Stimulated activated naive CD8-positive, alpha-beta T cell treated with anti-CD3 and anti-CD28 coated beads, Interleukin-15, Interleukin-2, amounts not matched to agents 100 U/mL and 50 U/mL, for 24 hours (primary cell): ENCODE results near the gene FCER1G.
"Not testable (repeated sequence)": the region's sequence is repeated elsewhere in the genome, so short reads cannot be mapped to it uniquely, and the experiment has no call there.

Source experiments
- ATAC-seq: fragments of 150-1000 bp; cut with Tn5 transposase; one replicate; pipeline ENCODE4 v1.10.0; 2021
- DNase-seq: peaks from one replicate; pipeline ENCODE4 v3.0.0; 2021

Gene FCER1G

DNA sequence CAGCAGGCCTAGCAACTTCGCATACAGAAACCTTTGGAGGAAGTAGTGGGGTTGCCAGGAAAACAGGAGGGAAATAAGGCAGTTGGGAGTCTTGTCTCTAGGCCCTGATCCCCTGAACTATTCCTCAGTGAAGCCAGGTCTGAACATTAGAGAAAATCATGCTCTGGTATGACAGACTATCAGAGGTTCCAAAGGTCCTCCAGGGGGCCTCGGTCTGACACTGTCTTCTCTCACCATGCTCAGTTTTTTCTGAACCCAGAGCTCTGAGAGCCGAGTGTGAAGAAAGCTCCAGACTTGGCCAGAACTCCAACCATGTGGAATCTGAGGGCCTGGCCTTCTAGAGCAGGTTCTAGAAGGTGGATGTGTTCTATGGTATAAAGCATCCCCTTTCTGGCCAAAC lies 14.8 kb downstream of the FCER1G start:
- ATAC-seq (no peak), DNase-seq (no peak)

DNA sequence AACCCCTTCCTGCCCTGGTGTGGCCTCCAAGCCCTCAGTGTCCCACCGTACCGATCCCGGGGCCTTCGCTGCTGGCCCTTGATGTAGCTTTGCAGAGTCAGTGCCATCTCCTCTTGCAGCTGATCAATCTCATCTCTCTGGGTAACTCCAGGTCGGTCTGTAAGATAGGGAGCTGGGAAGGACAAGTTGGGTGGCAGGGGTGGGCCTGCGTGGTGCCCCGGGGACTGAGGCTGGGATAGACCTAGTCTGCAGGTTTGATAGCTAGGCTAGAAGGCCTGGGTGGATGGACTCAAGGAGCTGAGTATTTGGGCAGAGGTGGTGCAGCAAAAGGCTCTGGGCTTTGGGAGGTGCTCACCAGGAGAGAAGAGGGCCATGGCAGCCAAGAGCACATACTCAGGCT lies 15.7 kb downstream of the FCER1G start:
- ATAC-seq = no peak
- no peak for DNase-seq

DNA sequence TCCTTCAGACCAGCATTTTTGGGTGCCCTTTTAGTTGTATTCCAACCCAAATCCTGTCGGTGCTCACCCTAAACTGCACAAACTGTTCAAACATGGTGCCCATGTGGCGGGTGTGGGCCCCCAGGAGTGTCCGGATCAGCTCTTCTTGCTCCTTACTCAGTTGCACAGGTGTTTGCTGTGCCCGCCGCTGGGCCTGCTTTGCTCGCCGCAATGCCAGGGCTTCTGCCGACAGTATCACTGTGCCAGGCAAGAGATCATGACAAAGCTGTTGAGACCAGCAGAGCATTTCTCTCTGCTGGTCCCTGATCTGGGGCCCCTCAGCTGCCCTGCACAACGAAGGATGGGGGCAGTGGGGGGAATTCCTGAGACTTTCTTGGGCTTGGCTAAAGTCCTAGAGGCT lies 18.0 kb downstream of the FCER1G start:
- DNase-seq (no peak), ATAC-seq (no peak)

DNA sequence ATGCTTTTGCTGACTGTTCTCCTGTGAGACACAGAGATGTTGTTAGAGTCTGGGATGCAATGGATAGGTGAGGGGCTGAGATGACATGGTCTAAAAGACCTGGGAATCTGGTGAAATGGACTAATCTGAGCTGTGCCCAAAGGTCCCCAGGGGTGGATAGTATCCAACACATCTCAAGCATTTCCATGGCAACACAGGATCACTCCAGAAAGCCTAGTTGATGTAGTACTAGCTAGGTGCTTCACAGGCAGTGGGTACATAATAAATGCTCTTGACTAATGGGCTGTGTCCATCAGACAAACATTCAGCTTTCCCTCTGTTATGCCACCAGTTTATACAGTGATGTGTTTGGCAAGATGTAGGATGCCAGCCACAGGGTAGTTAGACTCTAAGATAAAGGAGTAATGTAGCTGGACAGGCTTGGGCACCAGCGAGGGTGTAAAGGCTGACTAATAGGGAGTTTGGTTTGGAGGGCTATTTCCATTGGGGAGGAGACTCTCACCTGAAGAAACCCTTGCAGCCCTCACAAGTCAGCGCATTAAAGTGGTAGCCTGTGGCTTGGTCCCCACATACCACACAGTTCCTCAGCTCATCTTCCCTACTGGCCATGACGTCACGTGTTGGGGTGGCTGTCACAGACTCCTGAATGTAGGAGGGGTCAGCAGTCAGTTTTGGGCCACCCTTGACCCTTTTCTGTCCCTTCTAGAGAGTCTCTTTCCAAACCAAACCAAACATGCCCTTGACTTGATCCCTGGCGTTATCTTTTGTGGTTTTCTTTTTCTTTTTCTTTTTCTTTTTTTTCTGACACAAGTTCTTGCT lies 21.1 kb downstream of the FCER1G start:
- DNase-seq = no peak
- ATAC-seq = no peak

DNA sequence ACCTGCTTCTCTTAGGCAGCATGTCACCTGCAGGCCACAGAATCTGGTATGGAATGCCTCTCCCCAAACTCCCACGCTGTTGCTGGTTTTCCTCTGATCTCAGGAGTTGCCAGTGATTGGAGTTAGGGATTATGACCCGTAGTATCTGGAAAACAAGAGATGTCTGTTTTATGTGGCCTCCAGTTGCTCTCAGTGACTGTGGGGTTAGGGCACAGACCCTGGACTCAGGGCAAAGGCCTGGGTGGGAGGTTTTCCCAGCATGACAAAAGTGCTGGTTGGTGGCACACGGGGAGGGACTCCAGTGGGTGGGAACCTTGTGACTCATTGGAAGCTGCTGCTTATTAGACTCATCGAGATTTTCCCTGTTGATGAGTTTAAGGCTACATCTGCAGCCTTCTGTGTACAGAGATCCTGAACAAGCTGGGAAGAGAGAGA lies 23.0 kb downstream of the FCER1G start, which contains the start of gene NR1I3:
Gene NR1I3, minus strand, starts transcription at position 165 of the 435 bp plus-strand sequence. CDS start 1,638 bp downstream, outside the sequence.
- DNase-seq = no peak
- no peak for ATAC-seq

DNA sequence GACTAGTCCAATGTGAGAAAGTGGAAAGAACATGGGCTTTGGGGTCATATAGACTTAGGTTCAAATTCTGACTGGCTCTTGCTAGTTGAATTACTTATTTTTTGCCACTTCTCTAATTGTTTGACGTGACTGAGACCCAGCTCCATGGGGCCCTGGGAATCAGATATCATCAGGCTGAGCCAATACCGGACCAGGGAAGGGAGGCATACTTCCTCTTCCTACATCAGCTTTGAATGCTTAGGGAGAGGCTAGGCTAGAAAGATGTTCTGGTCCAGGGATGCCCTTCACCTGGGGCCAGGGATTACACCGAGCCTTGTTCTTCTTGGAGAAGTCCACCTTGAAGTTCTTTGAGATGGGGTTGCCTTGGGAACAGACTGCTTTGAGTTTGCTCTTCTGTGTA lies 26.6 kb downstream of the FCER1G start:
- no peak for ATAC-seq
- DNase-seq = no peak

DNA sequence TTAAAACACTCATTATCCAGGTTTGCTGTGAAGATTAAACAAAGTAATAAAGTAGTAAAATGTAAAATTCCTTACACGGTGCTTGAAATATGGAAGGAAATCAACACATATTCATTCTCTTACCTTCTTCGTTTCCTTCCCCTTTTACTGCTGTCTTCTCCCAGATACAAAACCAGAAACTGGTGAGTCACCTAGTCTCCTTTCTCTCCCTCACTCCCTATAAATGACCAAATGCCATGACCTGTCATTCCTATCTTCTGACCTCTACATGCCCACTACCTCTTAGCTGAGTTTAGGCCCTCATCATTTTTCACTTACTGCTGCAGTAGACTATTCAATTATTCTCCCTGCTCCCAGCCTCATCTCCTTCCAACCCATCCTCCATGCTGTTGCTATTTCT lies 27.2 kb downstream of the FCER1G start:
- no peak for DNase-seq
- ATAC-seq = no peak

DNA sequence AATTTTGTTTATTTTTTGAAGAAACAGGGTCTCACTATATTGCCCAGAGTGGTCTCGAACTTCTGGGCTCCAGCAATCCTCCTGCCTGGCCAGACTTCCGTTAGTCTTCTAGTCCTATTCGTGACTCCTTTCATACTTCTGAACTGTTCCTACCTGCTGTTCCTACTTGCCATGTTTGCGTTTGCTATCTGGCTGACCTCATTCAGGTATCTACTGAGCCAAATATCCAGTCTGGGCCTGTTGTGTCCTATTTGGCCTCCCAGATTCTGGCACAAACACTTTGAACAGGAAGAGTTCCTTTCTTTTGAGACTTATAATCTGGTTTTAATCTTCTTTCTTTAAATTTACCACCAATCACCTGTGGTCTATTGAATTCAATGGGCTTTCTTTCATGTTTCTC lies 29.8 kb downstream of the FCER1G start:
- DNase-seq (no peak), ATAC-seq (no peak)

DNA sequence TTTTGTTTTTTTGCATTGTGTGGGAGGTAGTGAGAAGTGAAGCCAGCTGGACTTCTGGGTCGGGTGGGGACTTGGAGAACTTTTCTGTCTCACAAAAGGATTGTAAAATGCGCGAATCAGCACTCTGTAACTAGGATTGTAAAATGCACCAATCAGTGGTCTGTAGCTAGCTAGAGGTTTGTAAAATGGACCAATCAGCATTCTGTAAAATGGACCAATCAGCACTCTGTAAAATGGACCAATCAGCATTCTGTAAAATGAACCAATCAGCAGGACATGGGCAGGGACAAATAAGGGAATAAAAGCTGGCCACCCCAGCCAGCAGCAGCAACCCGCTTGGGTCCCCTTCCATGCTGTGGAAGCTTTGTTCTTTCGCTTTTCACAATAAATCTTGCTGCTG lies 35.0 kb downstream of the FCER1G start:
- DNase-seq, ATAC-seq: not testable (repeated sequence)

DNA sequence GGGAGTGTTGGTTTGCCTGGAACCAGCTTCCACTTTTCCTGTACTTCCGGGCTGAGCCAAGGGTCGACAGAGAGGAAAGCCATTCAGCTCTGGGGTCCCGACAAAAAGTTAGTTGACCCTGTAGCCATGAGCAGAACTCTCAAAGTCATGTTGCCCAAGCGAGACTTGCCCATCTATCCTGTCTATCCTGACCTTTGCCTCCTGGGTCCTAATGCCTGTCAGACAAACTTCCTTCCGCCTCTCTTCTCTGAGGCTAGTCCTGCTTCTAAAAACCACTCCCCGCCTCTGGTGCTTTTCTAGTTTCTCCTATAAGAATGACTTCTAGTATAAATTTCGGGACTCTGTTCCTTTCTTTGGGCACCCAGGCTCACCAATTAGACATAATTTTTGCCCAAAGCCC lies 35.7 kb downstream of the FCER1G start:
- ATAC-seq (no peak), DNase-seq (no peak)

DNA sequence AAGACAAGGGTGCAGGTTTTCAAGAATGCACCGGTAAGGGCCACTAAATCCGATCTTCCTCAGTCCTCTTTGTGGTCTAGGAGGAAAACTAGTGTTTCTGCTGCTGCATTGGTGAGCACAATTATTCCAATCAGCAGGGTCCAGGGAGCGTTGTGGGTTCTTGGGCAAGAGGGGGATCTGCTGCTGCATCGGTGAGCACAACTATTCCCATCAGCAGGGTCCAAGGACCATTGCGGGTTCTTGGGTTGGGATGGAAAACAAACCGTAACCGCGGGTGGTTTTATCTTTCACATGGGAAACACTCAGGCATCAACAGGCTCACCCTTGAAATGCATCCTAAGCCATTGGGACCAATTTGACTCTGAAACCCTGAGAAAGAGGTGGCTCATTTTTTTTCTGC lies 36.5 kb downstream of the FCER1G start:
- ATAC-seq (no peak), DNase-seq (no peak)

DNA sequence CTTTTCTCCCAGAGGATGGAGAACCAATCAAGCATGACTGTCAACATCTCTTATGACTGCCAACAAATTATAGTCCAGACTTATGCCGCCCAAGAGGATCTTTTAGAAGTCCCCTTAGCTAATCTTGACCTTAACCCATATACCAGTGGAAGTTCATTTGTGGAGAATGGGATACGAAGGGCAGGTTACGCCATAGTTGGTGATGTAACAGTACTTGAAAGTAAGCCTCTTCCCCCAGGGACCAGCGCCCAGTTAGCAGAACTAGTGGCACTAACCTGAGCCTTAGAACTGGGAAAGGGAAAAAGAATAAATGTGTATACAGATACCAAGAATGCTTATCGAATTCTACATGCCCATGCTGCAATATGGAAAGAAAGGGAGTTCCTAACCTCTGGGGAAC lies 40.2 kb downstream of the FCER1G start:
- not testable (repeated sequence) for ATAC-seq, DNase-seq

DNA sequence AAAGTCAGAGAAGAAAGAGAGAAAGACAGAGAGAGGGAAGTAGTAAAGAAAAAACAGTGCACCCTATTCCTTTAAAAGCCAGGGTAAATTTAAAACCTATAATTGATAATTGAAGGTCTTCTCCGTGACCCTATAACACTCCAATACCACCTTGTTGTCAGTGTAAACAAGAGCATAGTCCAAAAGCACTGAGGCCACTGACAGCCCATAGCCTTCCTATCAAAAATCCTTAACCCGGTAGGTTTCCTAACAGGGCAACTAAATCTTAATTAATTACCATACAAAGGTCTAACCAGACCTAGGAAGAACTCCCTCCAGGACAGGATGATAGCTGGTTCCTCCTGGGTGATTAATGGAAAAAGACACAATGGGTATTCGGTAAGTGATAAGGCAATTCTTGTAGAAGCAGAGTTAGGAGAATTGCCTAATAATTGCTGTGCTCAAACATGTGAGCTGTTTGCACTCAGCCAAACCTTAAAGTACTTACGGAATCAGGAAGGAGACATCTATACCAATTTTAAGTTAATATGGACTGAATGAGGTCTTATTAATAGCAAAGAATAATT lies 40.9 kb downstream of the FCER1G start:
- DNase-seq, ATAC-seq: not testable (repeated sequence)

DNA sequence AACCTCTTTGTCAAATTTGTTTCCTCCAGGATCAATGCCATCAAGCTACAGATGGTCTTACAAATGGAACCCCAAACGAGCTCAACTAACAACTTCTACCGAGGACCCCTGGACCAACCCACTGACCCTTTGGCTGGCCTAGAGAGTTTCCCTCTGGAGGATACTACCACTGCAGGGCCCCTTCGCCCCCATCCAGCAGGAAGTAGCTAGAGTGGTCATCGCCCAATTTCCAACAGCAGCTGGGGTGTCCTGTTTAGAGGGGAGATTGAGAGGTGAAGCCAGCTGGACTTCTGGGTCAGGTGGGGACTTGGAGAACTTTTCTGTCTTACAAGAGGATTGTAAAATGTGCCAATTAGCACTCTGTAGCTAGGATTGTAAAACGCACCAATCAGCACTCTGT lies 42.0 kb downstream of the FCER1G start:
- not testable (repeated sequence) for ATAC-seq
- DNase-seq = peak; percentile 14

DNA sequence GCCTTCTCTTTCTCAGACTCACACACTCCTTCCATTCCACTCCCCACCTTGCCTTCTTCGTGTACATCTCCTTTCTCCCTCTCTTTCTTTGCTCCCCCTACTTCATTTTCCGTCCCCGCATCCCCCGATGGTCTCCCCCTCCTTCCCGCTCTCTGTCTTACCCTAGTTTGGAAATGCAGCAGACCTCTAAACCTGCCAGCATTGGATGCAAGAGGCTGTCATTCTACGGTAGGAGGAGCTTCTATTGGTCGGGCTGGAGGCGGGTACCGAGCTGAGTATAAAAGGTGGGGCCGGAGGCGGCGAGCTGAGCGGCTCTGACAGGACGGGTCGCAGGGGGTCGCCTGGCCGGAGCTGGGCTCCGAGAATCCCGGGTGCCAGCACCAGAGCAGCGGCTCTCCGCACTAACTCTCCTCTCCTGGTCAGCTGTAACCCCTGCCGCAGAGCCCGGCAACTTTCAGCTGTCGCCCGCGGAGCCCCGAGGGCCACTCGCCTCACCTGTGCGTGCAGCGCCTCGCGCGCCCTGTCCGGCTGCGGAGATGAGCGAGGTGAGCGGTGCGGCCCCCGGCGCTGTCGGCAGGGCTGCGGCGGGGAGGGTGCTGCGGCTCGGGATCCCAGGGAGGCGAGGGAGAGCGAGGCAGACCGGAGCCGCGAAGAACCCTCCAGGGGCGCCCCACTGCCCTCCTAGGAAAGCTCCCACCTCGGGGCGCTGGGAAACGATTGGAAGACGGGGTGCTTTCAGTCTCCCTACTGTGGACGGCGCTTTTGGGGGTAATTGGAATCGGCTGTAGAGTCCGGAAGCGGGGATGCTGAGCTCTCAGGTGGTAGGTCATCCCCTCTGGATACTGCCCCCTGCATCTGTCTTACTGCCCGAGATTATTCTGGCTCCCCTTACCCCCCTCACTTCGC lies 43.6 kb downstream of the FCER1G start, which contains the start of gene PCP4L1:
Gene PCP4L1, plus strand, starts transcription at position 307 of the 906 bp plus-strand sequence. Its CDS starts 230 bp downstream, at position 537.
- ATAC-seq = peak; percentile 91
- peak; percentile 44 for DNase-seq

DNA sequence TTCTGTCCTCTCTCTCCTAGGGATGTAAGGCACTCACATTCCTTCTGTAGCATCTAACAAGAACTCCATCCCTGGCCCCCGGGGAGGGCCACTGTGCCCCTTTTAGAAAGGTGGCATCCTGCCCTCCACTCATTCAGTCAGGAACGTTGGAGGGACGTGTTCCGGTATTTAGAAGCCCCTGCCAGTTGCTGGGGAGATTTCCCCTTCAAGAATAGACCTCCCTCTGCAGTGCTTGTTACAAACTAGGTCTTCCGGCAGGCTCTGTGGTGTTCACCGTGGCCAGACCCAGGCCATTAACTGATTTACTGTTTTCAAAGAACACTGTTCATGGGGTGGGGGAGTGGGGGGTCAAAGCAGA lies 44.2 kb downstream of the FCER1G start:
- ATAC-seq (no peak), DNase-seq (no peak)

DNA sequence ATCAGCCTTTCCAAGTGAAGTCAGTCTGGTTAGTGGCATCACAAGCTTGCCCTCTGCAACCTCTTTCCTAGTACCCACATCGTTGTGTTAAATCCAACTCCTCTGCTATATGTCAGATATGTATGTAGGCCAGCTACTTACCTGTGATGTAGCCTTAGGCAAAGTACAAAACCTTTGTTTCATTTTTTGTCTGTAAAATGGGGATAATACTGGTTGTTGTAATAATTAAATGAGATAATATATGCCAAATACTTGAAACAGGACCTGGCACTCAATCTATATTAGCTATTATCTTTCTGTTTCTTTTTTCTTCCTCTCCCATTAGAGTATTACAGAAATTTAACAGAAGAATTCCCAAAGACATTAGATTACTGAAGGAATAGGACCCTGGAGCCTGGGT lies 44.7 kb downstream of the FCER1G start:
- ATAC-seq = no peak
- no peak for DNase-seq

DNA sequence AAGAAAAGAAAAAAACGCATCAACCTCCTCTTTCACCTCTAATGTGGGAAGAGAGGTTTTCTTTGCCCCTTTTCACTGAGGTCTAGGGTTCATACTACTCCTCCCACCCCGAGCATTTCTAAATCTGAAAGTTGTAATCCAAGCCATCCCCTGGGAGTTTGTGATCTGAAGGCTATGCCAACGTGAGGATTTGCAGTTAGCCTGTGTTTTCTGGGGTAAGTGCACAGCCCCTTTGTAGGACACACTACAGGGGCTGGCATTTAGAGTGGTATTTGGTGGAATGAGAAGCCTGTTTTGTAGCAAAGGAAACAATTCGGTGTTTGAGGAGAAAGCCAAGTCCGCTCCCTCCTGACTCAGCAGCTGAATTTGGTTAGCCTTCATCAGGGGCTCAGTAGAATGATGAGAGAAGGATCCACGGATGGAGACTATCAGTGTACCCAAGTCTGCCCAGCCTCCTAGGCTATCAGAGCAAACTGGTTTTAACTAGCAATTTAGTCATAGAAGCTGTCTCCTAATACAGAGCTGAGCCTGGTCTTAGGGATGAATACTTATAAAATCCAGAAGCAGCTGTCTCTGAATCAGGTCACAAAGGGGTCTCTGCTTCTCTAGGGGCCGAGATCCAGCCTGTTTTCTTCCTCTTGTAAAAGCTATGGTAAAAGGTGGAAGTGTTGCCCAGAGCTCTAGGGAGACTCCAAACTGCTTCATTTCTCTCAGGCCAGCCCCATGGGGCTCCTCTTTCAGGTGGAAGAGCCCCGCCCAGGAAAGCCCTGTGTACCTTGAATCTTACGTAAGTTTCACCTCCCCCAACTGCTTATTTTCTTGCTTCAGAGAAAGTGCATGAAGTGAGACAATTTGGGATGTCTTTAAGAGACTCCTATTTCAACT lies 45.5 kb downstream of the FCER1G start:
- no peak for DNase-seq
- ATAC-seq = no peak

DNA sequence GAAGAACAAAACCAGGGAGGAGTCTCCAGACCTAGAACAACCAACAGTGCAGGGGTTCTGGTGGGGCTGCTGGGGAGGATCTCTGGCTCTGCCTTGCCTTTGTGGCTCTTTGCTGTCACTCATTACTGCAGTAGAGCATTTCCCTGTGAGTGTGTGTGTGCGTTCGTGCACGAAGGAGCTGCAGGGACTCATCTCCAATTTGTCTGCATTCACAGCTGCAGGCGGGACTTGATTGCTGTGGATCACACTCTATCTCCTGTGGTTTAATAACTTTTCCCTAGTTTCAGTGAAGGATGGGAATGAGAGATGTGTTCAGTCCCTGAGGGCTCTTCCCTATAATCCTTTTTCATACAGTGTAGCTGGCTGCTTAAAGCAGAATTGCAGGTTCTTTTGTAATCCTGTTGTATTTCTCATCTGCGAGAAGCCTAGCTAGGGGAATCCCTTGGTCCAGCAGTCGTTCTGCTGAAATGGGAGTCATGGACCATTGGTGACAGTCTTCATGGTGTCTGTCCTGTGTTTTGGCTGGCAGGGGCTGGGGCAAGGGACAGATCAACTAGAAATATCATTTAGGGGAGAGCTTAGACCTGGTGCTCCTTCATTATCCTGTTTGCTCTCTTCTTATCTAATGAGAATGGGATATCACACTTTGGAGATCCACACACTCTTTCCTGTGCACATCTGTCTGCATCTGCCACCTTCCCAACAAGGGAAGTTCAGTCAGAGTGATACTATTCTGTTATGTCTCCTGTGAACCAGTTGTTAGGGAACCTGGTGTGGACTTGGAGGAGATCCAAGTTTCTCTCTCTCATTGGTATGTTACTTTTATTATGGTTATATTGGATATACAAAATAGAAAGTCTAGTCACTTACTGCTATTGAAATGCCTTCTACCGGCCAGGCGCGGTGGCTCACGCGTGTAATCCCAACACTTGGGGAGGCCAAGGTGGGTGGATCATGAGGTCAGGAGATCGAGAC lies 46.5 kb downstream of the FCER1G start:
- DNase-seq (no peak), ATAC-seq (no peak)

DNA sequence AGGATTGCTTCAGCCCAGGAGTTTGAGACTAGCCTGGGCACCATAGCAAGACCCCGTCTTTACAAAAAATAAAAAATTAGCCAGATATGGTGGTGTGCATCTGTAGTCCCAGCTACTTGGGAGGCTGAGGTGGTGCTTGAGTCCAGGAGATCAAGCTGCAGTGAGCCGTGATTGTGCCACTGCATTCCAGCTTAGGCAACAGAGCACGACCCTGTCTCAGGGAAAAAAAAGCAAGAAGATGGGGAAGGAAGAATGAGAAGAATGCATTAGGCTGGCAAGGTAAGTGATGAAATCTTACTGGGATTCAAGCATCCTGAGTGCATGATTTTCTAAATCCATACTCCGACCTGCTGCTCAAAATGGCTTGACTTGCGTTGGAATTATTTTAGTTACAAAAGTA lies 50.2 kb downstream of the FCER1G start:
- ATAC-seq (no peak), DNase-seq (no peak)
